Activated CD4-positive, alpha-beta T cell treated with anti-CD3 and anti-CD28 coated beads, Interleukin-2, amount 50 U/mL, for 16 hours (primary cell): Measurements from ENCODE around the gene SMS.
"Not testable (repeated sequence)": the region's sequence is repeated elsewhere in the genome, so short reads cannot be mapped to it uniquely, and the experiment has no call there.

Source experiments
- DNase-seq: peaks from one replicate; pipeline ENCODE4 v3.0.0-alpha.2; 2020

The SMS gene

GRCh38 chrX:21940356-21940829, at the start of gene SMS:
Gene SMS, plus strand, starts transcription at chrX:21940709. Its CDS starts 116 bp downstream, at chrX:21940825.
- peak; percentile 68 for DNase-seq

GRCh38 chrX:21905313-21905712, 35.2 kb upstream of the SMS start:
- no peak for DNase-seq

GRCh38 chrX:21905953-21906352, 34.6 kb upstream of the SMS start:
- no peak for DNase-seq

- no peak for DNase-seq
These were observed 33.2 kb upstream of the SMS start for GRCh38 chrX:21907260-21907659.

- DNase-seq, result no peak
These were observed 29.0 kb upstream of the SMS start for GRCh38 chrX:21911481-21911880.

- DNase-seq, result no peak
These were observed 28.3 kb upstream of the SMS start for GRCh38 chrX:21912220-21912619.

GRCh38 chrX:21912989-21913388, 27.5 kb upstream of the SMS start:
- no peak for DNase-seq

- no peak for DNase-seq
These were observed 14.4 kb upstream of the SMS start for GRCh38 chrX:21926116-21926515.

- peak; percentile 76 for DNase-seq
These were observed 13.8 kb upstream of the SMS start for GRCh38 chrX:21926527-21927278.

GRCh38 chrX:21929209-21929608, 11.3 kb upstream of the SMS start:
- no peak for DNase-seq

GRCh38 chrX:21930986-21931385, 9.5 kb upstream of the SMS start:
- DNase-seq, result no peak

- peak; percentile 50 for DNase-seq
These were observed 8.1 kb upstream of the SMS start for GRCh38 chrX:21932292-21933002.

- DNase-seq, result no peak
These were observed 7.4 kb upstream of the SMS start for GRCh38 chrX:21933077-21933476.

- no peak for DNase-seq
These were observed 6.1 kb upstream of the SMS start for GRCh38 chrX:21934414-21934813.

GRCh38 chrX:21939906-21940305, 603 bp upstream of the SMS start:
- no peak for DNase-seq

GRCh38 chrX:21943460-21944135, 3.1 kb downstream of the SMS start:
- no peak for DNase-seq

- DNase-seq, result no peak
These were observed 3.7 kb downstream of the SMS start for GRCh38 chrX:21944136-21944615.

GRCh38 chrX:21946925-21947641, 6.6 kb downstream of the SMS start:
- DNase-seq, result no peak

- DNase-seq, result no peak
These were observed 7.2 kb downstream of the SMS start for GRCh38 chrX:21947671-21948070.

- DNase-seq, result no peak
These were observed 8.5 kb downstream of the SMS start for GRCh38 chrX:21948897-21949578.

GRCh38 chrX:21949689-21950088, 9.2 kb downstream of the SMS start:
- DNase-seq, result no peak

- DNase-seq, result not testable (repeated sequence)
These were observed 10.0 kb downstream of the SMS start for GRCh38 chrX:21950557-21950956.
